Astrocyte of the hippocampus (primary cell): ENCODE measurements around the gene ASB15.
"Not testable (repeated sequence)": the region's sequence is repeated elsewhere in the genome, so short reads cannot be mapped to it uniquely, and the experiment has no call there.

Experiments used
- DNase-seq: peaks from one replicate; pipeline ENCODE4 v3.0.0; 2011; ENCODE audit warnings: low read depth, low spot score

ASB15 gene

DNA sequence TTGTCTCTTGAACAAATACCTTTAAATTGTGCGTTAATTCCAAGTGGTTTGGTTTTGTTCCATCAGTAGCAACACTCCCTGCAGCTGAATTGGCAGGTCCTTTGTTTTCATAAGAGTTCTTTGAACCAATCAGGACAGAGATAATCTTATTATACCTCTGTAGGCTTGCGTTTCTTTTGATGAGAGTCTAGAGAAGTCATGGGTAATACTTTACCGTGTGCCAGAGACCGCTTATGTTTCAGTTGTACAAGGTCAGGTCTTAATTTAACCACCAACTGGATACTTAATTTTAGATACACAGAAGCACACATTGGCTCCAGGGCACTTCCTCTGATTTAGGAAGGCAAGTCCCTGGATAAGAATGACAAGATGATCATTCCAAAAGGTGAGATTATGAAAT, at the start of gene ASB15:
TSS of gene ASB15 (plus strand) at position 292 of the 400 bp plus-strand sequence. CDS start 12,682 bp downstream, outside the sequence.
- peak; percentile 22 for DNase-seq

DNA sequence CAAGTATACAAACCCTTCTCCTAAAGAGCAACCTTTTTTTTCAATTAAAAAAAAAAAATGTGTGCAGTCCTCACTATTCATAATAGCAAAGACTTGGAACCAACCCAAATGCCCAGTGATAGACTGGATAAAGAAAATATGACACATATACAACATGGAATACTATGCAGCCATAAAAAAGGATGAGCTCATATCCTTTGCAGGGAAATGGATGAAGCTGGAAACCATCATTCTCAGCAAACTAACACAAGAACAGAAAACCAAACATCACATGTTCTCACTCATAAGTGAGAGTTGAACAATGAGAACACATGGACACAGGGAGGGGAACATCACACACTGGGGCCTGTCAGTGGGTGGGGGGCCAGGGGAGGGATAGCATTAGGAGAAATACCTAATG, 49.5 kb upstream of the ASB15 start:
- DNase-seq = not testable (repeated sequence)

DNA sequence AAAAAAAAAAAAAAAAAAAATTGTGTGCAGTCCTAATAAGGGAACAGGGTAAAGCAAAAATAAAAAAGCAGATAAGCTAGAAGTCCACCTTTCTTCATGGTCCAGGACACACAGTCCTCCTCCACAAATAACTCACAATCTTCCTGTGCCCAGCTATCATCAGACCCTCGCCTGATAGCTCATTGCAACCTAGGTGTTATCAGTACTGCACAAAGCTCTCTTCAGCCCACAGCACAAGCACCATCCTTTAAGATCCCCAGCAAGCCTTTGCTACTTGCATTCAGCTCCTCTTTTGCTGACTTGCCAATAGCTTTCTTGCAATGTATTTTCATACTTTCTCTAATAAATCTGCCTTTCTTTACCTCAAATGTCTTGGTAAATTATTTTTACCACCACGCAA, 49.0 kb upstream of the ASB15 start:
- no peak for DNase-seq

DNA sequence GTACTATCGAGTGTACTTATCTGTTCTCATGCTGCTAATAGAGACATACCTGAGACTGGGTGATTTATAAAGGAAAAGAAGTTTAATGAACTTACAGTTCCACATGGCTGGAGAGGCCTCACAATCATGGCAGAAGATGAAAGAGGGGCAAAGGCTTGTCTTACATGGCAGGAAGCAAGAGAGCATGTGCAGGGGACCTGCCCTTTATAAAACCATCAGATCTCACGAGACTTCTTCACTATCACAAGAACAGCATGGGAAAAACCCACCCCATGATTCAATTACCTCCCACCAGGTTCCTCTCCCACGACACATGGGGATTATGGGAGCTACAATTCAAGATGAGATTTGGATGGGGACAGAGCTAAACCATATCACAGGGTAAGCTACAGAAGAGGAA, 48.5 kb upstream of the ASB15 start:
- DNase-seq = no peak

DNA sequence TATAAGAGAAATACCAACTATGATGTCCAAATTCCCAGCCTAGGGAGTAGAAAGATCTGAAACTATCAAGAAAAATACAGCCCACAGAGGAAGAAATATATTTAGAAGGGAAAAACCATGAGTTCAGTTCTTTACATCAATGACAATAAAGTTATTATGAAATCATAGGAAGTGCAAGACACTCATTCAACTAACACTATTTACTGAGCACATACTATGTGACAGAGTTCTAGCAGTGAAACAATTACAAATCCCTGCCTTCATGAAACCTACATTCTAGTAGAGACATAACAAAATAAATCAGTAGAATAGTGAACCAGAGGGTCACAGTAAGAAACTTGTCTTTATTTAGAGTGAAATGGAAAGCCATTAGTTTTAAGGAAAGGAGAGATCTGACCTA, 46.1 kb upstream of the ASB15 start:
- DNase-seq = no peak

DNA sequence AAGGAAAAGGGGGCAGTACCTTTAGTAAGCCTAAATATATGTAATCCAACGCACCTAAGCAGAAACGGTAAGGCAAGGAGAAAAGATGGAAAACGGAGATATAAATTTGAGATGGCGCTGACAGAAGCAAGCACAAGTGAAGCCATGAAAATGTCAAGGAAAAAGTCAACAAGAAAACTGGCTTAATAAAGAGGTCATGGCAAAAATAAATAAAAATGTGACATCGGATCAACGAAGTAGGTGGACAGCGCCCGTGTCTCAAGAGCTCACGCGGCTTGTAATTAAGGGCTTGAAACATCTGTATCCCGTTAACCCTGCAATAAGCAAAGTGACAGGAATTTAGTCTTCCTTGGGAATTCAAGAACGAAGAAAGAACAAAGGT, 44.6 kb upstream of the ASB15 start:
- no peak for DNase-seq

DNA sequence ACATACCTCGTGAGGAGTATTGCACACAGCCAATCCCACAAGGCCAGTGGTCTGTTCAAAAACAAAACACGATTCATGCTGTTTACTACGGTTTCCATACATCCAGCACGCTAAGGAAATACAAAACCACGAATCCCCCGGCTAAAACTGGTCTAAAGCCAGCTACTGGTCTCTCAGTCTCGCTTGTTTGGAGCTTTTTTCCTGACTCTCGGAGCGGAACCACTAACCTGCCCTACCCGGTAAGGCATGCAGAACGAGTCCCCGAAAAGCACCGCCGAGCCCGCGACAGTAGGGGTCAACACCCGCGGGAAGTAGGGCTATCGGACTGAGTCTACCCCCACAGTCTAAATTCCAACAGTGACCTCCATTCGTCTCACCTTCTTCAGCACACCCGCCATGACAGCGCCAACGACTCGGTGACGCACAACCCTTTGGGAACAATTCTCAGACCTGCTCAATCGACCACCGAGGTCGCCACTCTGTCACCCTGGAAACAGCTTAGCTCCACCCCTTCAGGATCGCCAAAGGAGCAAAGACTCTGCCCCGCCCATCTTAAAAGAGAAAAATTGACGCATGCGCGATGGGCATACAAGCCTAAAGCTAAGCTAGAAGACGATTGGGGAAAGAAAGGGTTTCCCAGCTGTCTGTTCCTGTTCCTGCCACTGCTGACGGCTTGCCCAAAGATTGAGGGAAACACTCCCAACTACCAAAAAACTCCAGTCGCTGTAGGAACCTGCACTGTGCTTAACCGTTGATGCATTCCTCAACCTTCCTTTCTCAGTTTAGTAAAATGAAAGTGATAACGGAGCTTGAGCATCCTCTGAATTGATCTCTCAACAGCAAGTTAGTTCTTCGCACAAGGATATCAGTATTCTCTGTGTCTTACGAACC, 44.0 kb upstream of the ASB15 start, which contains the start of gene NDUFA5:
TSS of gene NDUFA5 (minus strand) at position 421 of the 891 bp plus-strand sequence. CDS start at position 398, 23 bp downstream.
- DNase-seq = peak; percentile 99

DNA sequence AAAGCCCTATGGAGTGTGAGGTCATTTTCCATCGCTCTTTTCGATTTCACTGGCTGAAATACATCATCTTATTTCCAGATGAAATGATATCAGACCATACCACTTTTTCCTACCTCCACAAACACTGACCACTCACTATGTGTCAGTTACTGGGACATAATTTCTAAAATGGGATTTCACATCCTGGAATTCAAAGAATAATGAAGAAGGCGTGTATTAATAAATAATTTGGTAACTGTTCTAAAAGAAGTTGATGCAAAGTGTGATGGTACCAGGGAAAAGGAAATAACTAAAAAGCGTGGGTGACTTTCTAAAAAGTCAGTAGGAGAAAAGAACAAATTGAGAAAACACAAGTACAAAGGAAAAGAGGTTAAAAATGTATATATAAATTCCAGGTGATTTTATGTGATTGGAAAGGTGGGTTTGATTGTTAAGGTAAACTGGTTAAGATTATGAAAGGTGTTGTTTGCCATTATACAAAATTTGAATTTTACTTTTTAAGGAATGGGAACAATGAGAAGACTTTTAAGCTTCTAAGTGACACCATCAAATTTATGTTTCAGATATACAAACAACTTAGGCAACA, 43.2 kb upstream of the ASB15 start:
- no peak for DNase-seq

DNA sequence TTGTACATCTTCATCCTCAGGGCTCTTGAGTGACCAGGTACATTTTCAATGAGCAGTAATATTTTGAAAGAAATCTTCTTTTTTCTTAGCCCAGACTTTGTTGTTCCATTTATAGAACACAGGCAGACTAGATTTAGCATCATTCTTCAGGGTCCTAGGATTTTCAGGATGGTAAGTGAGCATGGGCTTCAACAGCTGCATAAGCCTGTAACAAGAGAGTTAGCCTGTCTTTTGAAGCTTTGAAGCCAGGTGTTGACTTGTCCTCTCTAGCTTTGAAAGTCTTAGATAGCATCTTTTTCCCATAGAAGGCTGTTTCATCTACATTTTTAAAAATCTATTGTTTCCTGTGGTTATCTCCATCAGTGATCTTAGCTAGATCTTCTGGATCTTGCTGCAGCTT, 39.5 kb upstream of the ASB15 start:
- no peak for DNase-seq

DNA sequence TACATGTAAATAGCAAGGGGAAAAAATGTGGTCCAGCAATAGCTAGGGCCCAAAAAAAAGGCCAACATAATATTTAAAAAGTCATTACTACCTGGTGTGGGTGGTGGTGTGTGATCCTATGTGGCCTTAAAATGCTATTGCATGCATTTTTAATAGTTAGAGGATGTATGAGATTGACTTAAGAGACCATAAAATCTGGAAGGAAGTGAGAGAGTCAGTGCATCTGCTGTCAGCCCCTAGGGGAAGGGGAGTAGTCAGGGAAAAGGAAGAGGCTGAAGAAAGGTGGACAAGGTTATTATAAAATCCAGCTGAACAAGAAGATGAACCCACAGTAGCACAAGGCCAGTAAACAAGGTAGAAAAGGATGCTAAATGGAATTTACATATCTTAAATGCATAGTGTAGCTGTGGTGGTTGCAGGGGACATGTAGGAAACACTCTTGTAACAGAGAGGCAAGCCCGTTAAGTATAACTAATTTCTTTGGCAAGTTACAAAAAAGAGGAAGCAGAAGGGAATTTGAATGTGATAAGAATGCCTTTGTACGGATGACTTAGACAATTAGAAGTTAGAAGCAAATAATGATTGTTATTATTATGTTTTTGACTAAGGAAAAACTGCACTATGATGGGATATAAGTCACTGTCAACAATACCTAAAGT, 32.1 kb upstream of the ASB15 start:
- DNase-seq = no peak

DNA sequence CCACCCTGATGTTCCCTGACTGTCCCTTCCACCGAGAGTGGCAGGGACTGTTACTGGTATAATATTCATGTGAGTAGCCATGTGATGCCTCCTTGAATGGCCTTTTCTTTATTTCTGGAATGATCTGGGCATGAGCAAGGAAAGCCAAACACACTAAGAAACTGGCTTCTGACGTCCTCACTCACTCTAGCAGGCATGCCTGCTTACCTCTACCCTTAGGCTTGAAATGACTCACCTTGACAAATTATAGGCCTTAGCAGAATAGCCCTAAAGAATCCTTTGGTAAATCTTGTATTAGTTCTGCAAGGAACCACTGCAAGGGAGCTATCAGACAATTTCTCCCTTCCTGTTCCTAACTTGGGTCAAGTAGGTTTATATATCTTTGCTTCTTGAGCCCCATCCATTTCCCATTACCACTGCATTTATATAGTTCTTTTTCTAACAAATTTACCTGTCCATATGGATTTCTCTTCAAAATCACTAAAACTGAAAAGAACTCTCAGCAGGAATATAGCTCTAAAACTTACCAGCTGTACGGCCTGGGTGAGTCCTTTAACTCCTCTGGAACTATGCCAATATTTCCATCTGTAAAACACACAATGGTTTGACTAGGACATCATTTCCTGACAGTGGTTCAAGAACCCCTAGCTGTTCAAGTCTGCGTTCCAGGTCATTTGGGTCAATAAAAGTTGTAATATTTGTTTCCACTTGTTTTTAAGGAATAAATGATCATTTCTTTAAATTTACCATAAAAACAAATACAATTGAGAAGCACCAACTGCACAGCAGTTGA, 31.0 kb upstream of the ASB15 start:
- no peak for DNase-seq

DNA sequence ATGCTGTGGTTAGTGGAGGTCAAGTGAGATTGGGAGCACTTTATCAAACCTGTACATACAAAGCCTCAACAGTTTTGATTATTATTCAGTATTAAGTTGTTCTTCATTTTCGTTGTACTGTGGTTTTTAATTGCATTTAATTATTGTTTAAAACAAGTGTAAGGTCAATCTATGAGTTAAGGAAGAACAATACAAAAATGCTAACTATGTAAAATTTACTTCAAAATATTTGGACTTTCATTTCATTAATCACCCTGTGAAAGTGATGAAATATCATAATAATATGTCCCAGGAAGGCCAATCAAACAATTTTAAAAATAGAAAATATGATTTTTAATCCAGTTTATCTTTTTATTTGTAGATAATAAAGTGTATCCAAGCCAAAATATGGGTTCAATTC, 30.4 kb upstream of the ASB15 start:
- no peak for DNase-seq

DNA sequence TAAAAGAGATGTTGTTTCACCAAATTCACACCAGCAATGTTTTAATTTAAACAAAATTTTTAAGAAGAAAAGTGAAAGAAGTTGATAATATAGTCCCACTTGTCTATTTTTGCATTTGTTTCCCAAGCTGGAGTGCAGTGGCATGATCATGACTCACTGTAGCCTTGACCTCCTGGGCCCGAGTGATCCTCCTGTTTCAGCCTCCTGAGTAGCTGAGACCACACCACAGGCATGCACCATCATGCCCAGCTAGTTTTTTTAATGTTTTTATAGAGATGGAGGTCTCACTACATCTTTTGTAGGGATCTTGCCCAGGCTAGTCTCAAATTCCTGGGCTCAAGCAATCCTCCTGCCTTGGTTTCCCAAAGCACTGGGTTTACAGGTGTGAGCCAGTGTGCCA, 29.9 kb upstream of the ASB15 start:
- DNase-seq = no peak

DNA sequence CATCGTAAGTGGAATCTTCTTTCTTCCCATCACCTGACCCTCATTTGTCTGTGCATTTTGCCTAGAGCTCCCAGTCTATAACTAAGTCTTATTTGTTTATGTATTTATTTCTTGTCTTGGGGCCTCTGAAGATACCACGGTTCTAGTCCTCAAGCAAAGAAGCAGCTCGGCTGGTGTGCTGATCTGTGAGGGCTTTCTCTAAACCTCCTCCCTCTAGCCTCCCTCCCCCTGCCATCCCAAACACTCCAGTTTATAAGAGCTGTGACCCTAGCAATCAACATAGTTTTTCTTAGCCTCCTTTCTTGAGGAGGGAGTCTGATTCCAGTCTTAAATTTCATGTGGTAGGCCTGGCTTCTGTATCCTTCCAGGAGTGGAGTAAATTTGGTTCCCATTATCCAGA, 28.3 kb upstream of the ASB15 start:
- no peak for DNase-seq

DNA sequence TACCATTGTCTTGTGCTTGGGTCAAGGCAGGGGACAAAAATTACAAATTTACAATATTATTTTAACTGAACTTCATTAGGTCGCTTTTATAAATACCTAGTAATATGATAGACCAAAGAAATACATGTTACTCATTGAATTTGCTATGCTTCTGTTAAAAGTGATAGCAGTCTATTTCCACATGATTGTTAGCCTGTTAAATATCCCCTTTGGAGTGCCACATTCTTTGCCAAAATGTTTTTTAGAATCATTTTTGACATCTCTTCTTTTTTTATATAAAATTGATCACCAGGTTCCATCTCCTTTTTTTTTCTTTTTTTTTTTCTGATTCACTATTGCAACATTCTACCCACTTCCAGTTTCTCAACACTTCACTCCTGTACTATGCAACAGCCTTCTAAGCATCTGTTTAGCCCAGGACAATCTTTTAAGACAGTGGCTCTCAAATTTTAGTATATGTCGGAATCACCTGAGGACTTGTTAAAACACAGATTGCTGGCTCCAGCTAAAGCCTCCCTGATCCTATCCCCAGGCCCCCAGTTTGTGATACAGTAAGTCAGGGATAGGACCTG, 27.6 kb upstream of the ASB15 start:
- no peak for DNase-seq

DNA sequence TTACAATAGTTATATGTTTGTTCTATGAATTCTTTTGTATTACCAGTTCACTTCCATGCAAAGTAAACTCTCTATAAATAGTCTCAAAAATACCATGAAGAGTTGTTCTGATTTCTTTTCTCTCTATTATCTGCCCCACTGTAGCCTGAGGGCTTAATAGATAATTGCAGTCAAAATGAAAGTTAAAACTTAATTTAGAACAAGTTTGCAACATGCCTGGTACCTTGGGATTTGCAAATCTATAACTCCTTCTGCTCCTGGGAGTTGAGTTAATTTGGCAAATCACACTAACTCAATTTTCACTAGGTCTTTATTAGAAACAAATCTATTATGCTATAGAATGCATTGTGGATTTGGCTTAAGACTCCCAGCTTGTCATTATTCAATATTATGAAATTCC, 22.2 kb upstream of the ASB15 start:
- DNase-seq = no peak

DNA sequence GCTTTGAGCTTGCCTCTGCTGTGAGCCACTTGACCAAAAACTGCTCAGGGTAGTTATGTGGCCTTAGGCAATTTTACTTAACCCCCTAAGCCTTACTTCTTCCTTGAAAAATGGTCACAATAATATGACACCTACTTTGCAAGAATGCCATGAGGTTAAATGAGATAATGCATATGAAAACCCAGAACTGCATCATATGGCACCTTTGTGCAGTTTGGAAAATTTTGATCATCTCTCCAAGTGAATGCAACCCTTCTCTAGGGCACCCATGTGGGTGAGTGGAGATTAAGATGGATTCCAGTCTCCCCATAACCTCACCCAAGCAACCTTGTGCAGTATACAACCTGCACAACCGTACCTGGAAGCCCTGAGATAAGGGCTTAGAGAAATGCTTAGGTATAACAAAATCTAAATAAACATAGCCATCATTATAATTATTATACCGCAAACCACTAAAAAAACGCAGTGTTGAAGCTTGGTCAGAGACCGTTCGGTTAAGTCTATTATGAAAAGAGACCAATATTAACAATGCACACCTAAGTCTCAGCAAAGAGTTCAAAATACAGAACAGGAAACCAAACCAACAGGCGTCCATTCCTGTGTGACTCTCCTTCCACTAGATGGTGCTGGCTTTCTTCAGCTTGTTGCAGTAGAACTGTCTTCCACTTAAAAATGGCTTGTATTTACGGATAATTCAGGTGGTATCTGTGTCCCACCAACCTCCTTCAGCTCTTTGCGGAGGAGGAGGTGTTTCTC, 21.0 kb upstream of the ASB15 start:
- peak; percentile 57 for DNase-seq

DNA sequence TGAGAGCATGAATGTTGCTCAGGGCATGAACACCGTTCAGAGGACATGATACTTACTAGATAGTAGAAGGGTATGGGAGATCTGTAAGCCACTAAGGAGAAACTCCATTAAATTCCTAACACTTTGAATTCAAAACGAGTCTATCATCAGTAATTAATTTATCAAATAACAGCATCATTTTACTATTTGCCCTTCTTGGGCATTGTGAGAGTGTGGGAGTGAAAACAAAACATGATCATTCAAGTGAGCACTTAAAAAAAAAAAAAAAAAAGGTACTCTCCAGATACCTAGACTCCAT, 20.5 kb upstream of the ASB15 start:
- DNase-seq = no peak

DNA sequence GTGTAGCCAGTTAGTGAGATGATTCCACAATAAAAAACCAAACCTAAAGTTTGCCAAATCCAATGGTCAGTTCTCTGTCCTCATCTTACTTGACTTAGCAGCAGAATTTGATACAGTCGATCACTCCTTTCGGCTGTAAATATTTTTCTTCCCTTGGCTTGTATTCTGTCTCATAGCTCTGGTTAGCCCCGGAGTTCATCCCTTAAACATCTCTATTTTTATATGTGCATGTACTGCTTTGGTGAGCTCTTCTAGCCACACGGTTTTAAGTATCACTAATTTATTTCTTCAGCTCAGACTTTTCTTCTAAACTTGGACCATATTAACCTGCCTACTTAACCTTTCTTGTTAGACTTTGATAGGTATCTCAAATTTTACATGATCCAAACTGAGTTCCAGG, 17.8 kb upstream of the ASB15 start:
- no peak for DNase-seq

DNA sequence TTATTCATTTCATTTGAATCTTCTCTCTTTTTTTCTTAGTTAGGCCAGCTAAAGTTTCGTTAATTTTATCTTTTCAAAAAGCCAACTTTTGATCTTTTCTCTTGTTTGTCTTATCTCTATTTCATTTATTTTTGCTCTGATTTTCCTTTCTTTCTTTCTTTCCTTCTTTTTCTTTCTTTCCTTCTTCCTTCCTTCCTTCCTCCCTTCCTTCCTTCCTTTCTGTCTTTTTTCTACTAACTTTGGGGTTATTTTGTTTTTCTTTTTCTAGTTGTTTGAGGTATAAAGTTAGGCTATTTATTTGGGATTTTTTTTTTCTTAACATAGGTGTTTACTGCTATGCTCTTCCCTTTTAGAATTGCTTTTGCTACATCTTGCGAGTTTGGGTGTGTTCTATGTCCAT, 13.2 kb upstream of the ASB15 start:
- DNase-seq = no peak

DNA sequence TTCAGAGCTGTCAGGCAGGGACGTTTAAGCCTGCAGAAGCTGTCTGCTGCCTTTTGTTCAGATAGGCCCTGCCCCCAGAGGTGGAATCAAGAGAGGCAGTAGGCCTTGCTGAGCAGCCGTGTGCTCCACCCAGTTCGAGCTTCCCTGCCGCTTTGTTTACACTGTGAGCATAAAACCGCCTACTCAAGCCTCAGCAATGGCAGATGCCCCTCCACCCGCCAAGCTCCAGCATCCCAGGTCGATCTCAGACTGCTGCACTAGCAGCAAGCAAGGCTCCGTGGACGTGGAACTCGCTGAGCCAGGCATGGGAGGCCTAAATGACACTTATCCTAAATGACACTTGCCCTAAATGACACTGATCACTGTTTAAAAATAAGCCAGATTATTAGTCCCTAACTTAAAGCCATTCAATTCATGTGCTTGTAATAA, 6.8 kb upstream of the ASB15 start:
- DNase-seq = peak; percentile 5
